HG03354 (cell line): Measurements from ENCODE around the gene OXNAD1.
A peak's percentile ranks its signal among the peaks of the same experiment; 100 is the strongest.

Experiments used
- ATAC-seq: cut with Tn5 transposase; IDR thresholded peaks from one replicate; pipeline ENCODE4 v1.9.1; 2021; ENCODE audit warnings: mild to moderate bottlenecking; ENCODE audit not compliant: unreplicated experiment, poor library complexity, severe bottlenecking

Gene OXNAD1

GRCh38 chr3:16243706-16244490 lies 21.1 kb upstream of the OXNAD1 start:
- no peak for ATAC-seq

DNA sequence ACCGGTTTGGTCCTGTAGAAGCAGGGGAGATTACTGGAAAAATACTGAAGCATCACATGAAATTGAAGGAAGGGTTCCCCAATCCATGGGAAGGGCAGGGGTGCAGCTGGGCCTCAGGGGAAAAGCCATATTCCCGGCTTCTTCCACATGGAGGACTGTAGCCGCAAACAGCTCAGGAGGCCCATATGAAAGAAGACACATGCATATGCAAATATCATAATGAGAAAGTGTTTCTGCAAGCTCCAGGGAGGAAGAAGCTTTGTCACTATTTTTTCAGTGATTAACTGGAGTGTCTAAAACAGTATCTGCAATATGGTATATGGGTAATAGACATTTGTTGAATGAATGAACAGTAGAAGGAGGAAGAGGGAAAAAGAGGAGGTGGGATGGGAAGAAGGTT lies 19.4 kb upstream of the OXNAD1 start:
- no peak for ATAC-seq

- ATAC-seq = peak; percentile 87
Observed at GRCh38 chr3:16247282-16248061, 17.5 kb upstream of the OXNAD1 start.

DNA sequence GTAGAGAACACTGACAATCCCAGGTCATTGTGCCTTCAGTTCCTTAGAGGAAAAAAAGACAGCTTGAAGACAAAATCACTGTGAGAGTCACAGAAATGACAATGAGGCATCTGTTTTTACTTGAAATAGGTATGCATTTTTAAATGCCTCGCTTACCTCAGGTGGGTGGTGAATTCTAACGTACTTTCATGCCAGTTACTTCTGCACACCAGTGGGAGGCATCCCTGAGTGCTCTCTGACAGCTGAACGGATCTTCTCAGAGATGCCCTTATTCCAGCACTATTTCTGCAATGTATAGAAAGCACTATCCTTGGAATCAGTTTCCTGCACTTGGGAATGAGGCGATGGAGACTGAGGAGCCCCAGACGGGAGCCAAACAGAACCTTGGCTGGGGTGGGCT lies 16.5 kb upstream of the OXNAD1 start:
- ATAC-seq = no peak

DNA sequence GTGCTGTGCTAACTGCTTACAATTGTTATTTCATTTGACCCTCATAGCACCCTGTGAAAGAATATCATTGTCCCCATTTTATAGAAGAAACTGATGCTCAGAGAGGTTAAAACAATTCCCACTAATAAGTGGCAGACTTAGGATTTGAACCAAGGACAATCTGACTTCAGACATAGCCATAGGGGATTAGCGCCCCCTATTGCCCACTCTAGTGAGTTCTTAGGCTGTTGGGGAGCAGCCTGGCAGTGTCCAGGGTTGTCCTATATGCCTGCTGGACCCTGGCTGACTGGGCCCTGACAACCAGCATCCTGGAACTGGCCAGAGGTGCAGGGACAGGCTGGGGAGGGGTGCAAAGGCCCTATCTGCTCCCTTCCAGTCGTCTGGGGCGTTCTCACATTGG lies 15.7 kb upstream of the OXNAD1 start:
- ATAC-seq = no peak

DNA sequence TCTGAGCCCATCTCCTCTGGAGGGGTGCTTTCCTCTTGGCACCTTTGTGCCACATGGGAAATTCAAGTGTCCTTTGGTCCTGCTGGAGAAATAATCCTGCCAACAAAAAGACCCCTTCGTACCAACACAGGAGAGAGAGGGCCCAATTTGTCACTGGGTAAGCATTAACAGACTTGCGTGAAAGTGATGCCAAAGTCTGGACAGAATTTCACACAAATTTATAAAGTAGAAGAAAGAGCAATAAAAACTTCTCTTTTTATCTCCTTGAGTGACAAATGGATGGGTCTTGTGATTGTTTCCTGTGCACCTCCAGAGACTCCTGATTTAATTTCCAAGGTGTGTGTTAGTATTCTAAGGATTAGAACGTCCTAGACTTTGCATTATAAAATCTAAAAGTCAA lies 15.1 kb upstream of the OXNAD1 start:
- no peak for ATAC-seq

DNA sequence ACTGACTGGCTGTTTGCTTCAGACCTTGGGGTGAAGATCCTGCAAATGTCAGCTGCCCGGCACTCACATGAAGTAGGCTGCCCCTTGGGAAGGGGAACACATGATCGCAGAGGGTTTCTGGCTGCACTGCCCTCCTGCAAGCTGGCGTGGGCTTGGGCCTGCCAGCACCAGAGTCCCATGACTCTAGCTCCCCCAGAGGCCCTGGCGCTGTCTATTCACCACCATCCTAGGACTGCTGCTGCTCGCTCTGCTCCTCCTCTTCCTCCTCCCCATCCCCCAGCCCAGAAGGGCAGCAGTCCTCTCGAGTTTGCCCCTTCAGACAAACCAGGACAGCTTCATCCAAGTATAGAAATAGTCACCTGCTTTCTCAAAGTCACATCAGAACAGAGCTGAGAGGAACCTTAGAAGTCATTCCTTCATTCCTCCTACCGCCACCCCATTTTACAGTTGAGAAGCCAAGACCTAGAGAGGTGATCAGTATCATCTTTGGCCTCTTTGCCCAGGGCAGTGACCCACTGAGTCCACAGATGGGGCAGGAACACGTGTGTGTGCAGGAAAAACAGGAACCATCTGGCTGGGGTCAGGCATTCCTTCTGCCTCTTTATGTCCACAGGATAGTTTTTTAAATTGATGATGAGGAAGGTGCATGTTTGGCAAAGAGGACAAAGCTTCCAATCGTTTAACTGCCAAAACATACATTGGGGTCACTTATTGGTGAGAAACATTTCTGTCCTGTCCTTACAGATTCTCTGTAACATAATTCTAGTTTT lies 13.5 kb upstream of the OXNAD1 start:
- ATAC-seq = no peak

DNA sequence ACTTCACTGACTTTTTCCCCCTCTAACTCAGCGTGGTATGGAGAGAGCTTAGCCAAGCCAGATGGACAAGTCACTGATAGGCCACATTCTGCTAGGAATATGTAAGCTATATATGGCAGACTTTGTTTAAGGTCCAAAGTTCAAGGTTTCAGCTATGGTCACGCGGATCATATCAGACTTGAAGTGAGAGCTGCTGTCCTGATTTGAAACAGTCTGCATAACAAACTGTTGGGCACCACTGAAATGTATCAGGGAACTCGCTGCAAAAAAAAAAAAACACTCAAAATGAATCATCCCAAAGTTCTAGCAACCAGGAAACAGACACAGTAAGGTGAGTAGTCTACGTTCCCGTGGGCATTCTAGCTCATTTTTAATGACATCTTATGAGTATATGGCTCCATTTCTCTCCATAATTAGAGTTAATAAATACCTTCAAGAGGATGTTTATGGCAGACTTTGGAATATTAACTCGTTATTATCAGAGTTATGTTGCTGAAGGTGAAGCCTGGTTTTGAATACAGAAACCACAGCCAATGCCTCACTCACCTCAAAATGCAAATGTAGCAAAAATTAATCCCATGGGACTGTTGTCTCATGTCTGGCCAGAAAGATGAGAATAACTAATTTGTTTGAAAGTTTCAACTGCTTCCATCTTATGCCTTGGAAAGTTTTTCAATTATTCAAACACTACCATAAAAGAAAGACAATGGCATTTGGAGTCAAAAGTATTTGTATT lies 12.6 kb upstream of the OXNAD1 start:
- ATAC-seq = no peak

GRCh38 chr3:16252988-16253387 lies 12.0 kb upstream of the OXNAD1 start:
- ATAC-seq = no peak

DNA sequence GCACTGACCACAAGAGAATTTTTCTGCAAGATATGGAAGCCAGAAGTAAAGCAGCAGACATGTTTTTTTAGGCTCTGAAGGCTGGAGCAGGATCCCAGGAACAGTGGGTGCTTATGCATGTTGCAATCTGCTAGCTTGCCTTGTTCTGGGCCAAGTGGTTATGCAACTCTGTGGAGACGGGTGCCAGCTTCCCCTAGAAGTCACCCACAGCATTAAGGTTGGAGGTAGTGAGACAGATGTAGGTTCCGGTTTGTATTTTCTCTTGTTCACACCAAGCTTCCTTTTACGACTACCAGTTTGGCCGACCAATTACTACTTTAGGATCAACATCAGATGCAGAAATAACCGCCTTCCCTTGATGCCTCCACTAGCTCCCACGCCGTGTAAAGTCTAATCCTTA lies 11.4 kb upstream of the OXNAD1 start:
- ATAC-seq = no peak

GRCh38 chr3:16254916-16255315 lies 10.1 kb upstream of the OXNAD1 start:
- no peak for ATAC-seq

DNA sequence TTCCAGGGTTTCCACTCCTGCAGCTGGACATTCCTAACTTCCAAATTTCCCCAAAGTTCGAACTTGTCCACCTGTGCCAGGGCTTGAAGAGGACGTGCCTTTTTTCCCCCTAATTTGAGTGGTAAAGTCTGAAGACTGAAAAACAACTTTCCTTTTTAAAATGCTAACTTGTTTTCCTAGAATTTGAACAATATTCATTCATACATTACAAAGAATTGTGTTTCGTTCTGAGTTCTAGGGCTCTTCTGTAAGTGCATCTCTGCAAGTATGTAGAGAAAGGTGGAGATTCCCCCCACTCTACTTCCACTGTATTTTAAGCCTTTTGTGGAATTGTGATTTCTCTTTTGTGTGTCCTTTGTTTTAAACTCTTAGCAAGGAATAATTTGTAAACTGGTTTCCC lies 9.7 kb upstream of the OXNAD1 start:
- ATAC-seq = no peak

GRCh38 chr3:16255726-16256125 lies 9.3 kb upstream of the OXNAD1 start:
- no peak for ATAC-seq

DNA sequence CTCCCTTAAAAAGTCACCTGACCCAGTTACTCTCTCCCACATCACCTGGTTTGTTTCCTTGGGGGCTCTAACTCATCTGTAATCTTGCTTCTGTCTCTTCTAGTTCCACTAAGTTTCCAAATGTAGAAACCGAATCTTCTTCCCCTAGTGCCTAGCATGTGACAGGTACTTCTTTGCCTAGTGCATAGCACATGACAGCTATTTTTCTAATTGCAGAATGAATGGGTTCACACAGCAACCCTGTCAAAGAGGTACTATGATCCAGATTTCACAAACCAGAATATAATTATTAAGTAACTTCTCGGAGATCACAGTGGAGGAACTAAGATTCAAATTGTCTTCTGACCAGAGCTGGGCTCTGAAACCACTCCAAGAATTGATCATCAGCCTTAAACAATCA lies 7.7 kb upstream of the OXNAD1 start:
- ATAC-seq = no peak

GRCh38 chr3:16258177-16258576 lies 6.8 kb upstream of the OXNAD1 start:
- no peak for ATAC-seq

DNA sequence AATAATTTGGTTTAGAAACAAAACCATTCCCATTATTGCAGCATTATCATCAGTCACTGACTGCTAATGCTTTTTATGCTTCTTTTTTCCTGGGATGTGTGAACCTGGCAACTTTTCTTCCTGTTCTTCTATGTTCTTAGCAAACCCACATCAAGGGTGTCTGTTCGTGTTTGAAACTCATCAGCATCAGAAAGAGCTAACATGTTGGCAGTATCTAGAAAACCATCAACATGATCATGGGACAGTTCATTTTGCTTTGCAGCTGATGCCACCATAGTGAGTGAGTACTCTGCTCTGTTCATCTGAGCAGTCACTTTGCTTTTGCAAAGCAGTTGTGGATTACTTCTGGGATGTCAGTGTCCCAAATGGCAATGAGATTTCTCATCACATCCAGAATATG lies 6.1 kb upstream of the OXNAD1 start:
- no peak for ATAC-seq

- no peak for ATAC-seq
Observed at GRCh38 chr3:16260046-16260445, 5.0 kb upstream of the OXNAD1 start.

DNA sequence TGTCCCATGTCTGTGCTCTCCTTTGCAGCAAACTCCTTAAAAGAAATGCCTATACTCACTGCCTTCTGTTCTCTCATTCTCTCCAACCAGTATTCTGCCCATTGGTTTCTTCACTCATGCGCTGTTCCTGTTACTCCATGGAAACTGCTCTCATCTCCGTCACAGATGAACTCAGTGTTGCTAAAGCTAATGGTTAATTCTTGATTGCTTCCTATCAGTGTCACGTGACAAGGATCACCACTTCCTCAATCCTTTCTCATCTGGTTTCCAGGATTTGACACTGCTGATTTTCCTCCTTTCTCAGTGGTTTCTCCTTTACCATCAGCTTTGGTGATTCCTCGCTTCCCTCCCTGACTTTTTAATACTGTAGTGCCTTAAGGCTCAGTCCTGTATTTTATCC lies 2.8 kb upstream of the OXNAD1 start:
- no peak for ATAC-seq

DNA sequence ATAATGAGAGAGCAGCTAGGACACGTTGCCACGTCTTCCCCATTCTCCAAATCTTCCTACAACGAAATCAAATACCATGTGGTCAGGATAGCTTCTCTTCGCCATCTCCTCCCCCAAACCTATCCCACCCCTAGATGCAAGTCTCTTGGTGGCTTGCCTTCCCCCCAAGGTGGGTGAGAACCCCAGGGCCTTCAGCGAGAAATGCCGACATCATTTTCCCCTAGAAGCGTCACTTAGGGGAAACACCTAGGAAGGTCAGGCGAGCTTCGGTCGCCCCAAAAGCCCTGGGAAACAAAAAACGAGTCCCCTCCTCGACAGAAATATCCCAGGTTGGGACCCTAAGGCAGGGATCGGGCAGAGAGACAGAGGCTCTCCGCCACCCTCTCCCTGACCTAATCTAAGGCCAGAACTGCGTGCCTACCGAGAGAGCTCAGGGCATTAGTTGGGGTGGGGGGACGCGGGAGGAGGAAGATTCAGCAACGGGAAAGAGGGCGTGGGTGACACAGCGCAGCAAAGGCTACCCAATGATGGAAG lies 771 bp upstream of the OXNAD1 start:
- ATAC-seq = peak; percentile 3

DNA sequence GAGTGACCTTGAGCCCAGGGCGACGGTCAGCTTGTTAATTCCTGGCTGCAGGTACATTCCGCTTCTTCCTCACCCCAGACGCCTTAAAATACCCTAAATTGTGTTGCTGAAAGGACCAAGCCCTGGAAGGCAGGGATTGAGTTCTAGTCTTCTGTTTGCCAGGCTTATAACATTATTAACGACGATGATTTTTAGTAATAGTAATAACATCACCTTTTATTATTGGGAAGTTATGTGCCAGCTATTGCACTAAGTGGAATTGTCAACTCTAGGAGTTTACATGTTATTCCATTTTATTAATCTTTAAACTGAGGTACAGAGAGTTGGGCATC lies 409 bp downstream of the OXNAD1 start:
- ATAC-seq = no peak
